HG02870 (cell line): ENCODE results near the gene HYCC2.
A peak's percentile ranks its signal among the peaks of the same experiment; 100 is the strongest.
"Not testable (repeated sequence)": the region's sequence is repeated elsewhere in the genome, so short reads cannot be mapped to it uniquely, and the experiment has no call there.

ENCODE experiments used
- ATAC-seq: cut with Tn5 transposase; IDR thresholded peaks from one replicate; pipeline ENCODE4 v1.9.1; 2021; ENCODE audit warnings: mild to moderate bottlenecking, moderate library complexity; ENCODE audit not compliant: unreplicated experiment

HYCC2 gene

GRCh38 chr2:201071479-201072200, at the start of gene HYCC2, which contains the start of gene NDUFB3:
HYCC2 (minus strand) TSS chr2:201071671; CDS start chr2:201024009, 47,662 bp downstream.
NDUFB3 (plus strand) TSS chr2:201072001; CDS start chr2:201078883, 6,882 bp downstream.
- ATAC-seq: peak; percentile 98

GRCh38 chr2:201118961-201119854, 47.7 kb upstream of the HYCC2 start:
- ATAC-seq: no peak

- ATAC-seq: peak; percentile 33
These were observed 46.9 kb upstream of the HYCC2 start for GRCh38 chr2:201118121-201118960.

GRCh38 chr2:201117735-201118094, 46.2 kb upstream of the HYCC2 start:
- ATAC-seq: not testable (repeated sequence)

- no peak for ATAC-seq
These were observed 45.7 kb upstream of the HYCC2 start for GRCh38 chr2:201116959-201117734.

GRCh38 chr2:201116115-201116958, 44.9 kb upstream of the HYCC2 start, which contains the start of gene CFLAR:
CFLAR (plus strand) TSS chr2:201116164; CDS start chr2:201129866, 13,702 bp downstream.
- peak; percentile 36 for ATAC-seq

- no peak for ATAC-seq
These were observed 43.4 kb upstream of the HYCC2 start for GRCh38 chr2:201114846-201115245.

- ATAC-seq: no peak
These were observed 42.9 kb upstream of the HYCC2 start for GRCh38 chr2:201114350-201114749.

- ATAC-seq: no peak
These were observed 39.6 kb upstream of the HYCC2 start for GRCh38 chr2:201111096-201111495.

- ATAC-seq: no peak
These were observed 39.1 kb upstream of the HYCC2 start for GRCh38 chr2:201110615-201111014.

GRCh38 chr2:201109186-201109585, 37.7 kb upstream of the HYCC2 start:
- no peak for ATAC-seq

- no peak for ATAC-seq
These were observed 36.9 kb upstream of the HYCC2 start for GRCh38 chr2:201108341-201108740.

- ATAC-seq: no peak
These were observed 36.2 kb upstream of the HYCC2 start for GRCh38 chr2:201107624-201108023.

- ATAC-seq: no peak
These were observed 34.3 kb upstream of the HYCC2 start for GRCh38 chr2:201105759-201106158.

- ATAC-seq: no peak
These were observed 29.0 kb upstream of the HYCC2 start for GRCh38 chr2:201100497-201100896.

GRCh38 chr2:201093573-201093972, 22.1 kb upstream of the HYCC2 start:
- ATAC-seq: no peak

- no peak for ATAC-seq
These were observed 19.1 kb upstream of the HYCC2 start for GRCh38 chr2:201090574-201090973.

- no peak for ATAC-seq
These were observed 13.4 kb upstream of the HYCC2 start for GRCh38 chr2:201084863-201085262.

GRCh38 chr2:201074996-201075395, 3.5 kb upstream of the HYCC2 start:
- no peak for ATAC-seq
